ENCODE results near the gene TANC1. TPM values are rescaled to one million over a fixed set of nuclear protein-coding genes. Genes with fewer than 3 reads are reported as not detected.

The TANC1 gene
- total and polyA plus RNA-seq, 7 experiments from 2014 or later = 0.13 to 0.39 (median 0.22) TPM; not detected in 1

DNA sequence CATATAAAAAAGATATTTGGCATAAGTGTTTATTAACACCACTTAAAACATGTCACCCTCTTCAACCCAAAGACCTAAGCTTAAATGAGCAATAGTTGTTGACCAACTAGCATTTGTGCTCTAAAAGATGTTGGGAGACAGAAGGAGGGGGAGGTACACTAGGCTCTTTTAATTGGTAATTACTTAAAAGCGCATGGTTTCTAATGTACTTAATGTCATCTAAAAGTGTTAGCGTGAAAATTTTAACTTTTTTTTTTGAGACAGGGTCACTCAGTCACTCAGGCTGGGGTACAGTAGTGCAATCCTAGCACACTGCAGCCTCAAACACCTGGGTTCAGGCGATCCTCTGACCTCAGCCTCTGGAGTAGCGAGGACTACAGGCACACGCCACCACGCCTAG is 312.6 kb downstream of the TANC1 start:
- POLR2A ChIA-PET = no interaction called here
- no peaks in the 10 kb centered on the region for H3K9me3 Mint-ChIP-seq
- CTCF ChIA-PET = interaction anchor here (0.9 kb wide), 1 partner anchor 227 kb away, joined by 3 read pairs; no protein-coding TSS in a partner anchor

More for the DNA sequence above, 312.6 kb downstream of the TANC1 start:
- Histone ChIP-seq H3K27ac (ENCODE audit: low read depth, low read length) (no peak overlapping the region), H3K9me3 (ENCODE audit: control insufficient read depth in 2 of 3, low read length in 3 of 3) (no peaks in the 10 kb centered on the region), H3K4me1 (ENCODE audit: control insufficient read depth in 2 of 2, insufficient read depth in 2 of 2, low read length in 2 of 2) (peaks cover 0 to 4% of the 10 kb centered on the region in 2 donors), H3K4me3 (ENCODE audit: low read length) (no peak overlapping the region), H3K36me3 (ENCODE audit: control insufficient read depth in 2 of 3, insufficient read depth in 3 of 3, low read length in 3 of 3) (peaks cover 0 to 8% (median 0%) of the 10 kb centered on the region in 3 experiments), H3K27me3 (ENCODE audit: control insufficient read depth in 2 of 2, insufficient read depth in 2 of 2, low read length in 2 of 2) (no peaks in the 10 kb centered on the region)
- no peak overlapping the region for H3K4me3 Mint-ChIP-seq
- peaks cover 0 to 18% (median 13%) of the 10 kb centered on the region in 7 donors for H3K4me1 Mint-ChIP-seq
- H3K36me3 Mint-ChIP-seq = peaks cover 0 to 21% (median 0%) of the 10 kb centered on the region in 5 donors
- DNase-seq (no peak), ATAC-seq (no peak)
- no peaks in the 10 kb centered on the region for H3K27me3 Mint-ChIP-seq
- H3K27ac Mint-ChIP-seq = no peak overlapping the region
- intact Hi-C loops (cut with micrococcal nuclease) = loop anchor here (10.0 kb wide), 3 partner anchors 234 to 1964 kb away; no protein-coding TSS in a partner anchor

Small RNA genes within 50 kb of the gene (microRNA-seq; reads per million reads assigned to microRNA genes)
- gene MIR6888 (ENCODE audit: borderline microRNAs expressed) = not detected

Other genes with a start within 250 kb of the TANC1 start
- not detected for gene DAPL1, start 173.3 kb upstream of the TANC1 start, total RNA-seq
- gene DAPL1, start 173.3 kb upstream of the TANC1 start, polyA plus RNA-seq = not detected

Measured in naive thymus-derived CD4-positive, alpha-beta T cell (primary cell).